ENCODE data around the gene NRDE2. TPM values are rescaled to one million over a fixed set of nuclear protein-coding genes. Genes with fewer than 3 reads are reported as not detected.

The NRDE2 gene
- total RNA-seq, 4 donors from 2014 or later = 8.0 to 14.1 (median 12.2) TPM

DNA sequence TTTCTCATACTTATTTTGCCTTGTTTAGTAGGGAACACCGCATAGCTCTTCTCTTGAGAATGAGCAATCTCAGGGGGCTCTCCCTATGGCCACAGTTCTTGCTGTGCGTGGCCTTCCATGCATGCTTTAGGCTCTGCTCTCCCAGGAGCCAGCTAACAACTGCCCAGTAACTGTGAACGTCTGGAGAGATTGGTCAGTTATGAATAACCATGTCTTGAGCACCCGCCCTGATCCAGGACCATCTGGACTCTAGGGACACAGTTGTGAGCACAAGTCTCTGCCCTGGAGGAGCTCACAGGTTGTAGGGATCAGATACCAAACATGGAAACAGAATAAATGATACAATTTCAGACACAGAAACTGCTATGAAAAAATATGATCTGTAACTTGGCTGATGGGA lies 63.3 kb downstream of the NRDE2 start:
- intact Hi-C loops (cut with DNase I) = no loop called here
- no peaks in the 10 kb centered on the region for H3K9me3 ChIP-seq
- H3K4me3 ChIP-seq = no peak overlapping the region
- TF ChIP-seq EP300 (IDR thresholded peaks at IDR 0.05) = no peak
- no peak for TF ChIP-seq POLR2AphosphoS5 (IDR thresholded peaks at IDR 0.05)
- TF ChIP-seq POLR2A (IDR thresholded peaks at IDR 0.05; ENCODE audit: low read depth) = no peak
- no peak for TF ChIP-seq CTCF (IDR thresholded peaks at IDR 0.05)
- H3K36me3 ChIP-seq = peaks cover 79 to 99% (median 97%) of the 10 kb centered on the region in 4 donors
- 90% methylated on average over 4 of the region's 4 CpGs for WGBS
- no peaks in the 10 kb centered on the region for H3K27me3 ChIP-seq
- peaks cover 0 to 6% (median 3%) of the 10 kb centered on the region in 4 donors for H3K4me1 ChIP-seq
- DNase-seq (ENCODE audit: extremely low spot score) = no peak
- H3K27ac ChIP-seq (replicated peaks in 1 of 4) = no peak overlapping the region

DNA sequence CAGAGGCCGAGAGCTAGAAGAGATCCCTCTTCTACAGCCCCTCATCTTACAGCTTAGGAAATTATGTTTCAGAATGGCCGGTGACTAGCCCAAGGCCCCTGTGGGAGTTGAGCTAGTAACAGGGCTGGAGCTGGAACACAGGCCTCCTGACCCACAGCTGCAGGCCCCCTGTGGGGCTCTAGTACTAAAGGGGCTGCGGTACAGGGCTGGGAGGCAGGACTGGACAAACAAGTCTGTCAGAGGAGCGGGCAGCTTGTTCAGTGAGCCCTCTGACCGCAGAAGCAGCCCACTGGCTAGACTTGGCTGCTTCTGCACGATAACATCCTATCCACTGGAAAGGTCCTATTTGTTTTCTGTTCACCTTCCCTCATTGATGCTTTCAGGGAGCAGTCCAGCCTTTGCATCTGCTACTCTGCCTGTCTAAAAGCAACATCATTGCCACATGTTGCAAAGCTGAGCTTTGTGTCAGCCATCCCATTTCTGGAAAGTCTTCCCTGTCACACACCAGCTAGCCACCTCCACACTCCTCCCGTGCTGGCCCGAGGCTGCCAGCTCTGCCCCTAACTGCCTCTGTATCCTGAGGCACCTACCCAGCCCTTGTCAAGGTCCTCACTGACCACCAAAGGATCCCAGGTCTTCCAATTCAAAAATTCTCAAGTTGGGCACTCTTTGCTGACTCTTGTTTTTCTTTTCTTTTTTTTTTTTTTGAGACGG lies 65.1 kb downstream of the NRDE2 start:
- intact Hi-C loops (cut with DNase I) = no loop called here
- DNase-seq (ENCODE audit: extremely low spot score) = no peak
- no peak overlapping the region for H3K4me3 ChIP-seq

DNA sequence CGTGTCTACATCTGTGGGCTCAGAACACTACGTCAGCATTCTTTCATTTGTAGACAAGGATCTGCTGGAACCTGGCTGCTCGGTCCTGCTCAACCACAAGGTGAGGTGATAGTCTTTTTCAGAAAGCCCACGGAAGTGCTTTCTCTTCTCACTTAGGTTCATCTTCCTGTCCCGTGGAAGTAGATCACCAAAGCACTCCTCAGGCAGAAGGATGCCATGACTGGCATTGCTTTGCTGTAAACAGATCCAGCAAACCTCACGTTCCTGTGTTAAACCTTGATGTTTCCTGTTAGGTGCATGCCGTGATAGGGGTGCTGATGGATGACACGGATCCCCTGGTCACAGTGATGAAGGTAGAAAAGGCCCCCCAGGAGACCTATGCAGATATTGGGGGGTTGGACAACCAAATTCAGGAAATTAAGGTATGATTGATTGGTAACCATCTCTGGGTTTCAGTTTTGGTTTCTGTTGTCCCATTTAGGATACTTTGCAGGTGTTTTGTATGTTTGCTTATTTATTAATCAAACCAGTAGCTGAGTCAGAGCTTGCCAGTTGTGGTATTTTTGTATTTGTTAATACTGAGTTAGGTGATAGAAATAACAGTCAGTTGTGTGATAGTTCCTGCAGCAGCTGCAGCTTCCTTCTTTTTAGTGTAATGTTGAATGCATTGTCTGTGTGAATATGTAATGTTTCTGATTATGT lies 67.8 kb downstream of the NRDE2 start:
- H3K36me3 ChIP-seq = peaks cover 84 to 95% (median 90%) of the 10 kb centered on the region in 4 donors
- 77% methylated on average over 8 of the region's 8 CpGs for WGBS

More for the DNA sequence above, 65.1 kb downstream of the NRDE2 start:
- H3K9me3 ChIP-seq = no peaks in the 10 kb centered on the region
- 96% methylated on average over 9 of the region's 9 CpGs for WGBS
- H3K36me3 ChIP-seq = peaks cover 85 to 96% (median 92%) of the 10 kb centered on the region in 4 donors
- H3K27ac ChIP-seq (replicated peaks in 1 of 4) = no peak overlapping the region
- TF ChIP-seq EP300 (IDR thresholded peaks at IDR 0.05) (no peak), POLR2AphosphoS5 (IDR thresholded peaks at IDR 0.05) (no peak), CTCF (IDR thresholded peaks at IDR 0.05) (no peak), POLR2A (IDR thresholded peaks at IDR 0.05; ENCODE audit: low read depth) (no peak)
- no peaks in the 10 kb centered on the region for H3K27me3 ChIP-seq
- H3K4me1 ChIP-seq = no peaks in the 10 kb centered on the region

More for the DNA sequence above, 67.8 kb downstream of the NRDE2 start:
- intact Hi-C loops (cut with DNase I) = no loop called here
- TF ChIP-seq EP300 (IDR thresholded peaks at IDR 0.05) (no peak), POLR2A (IDR thresholded peaks at IDR 0.05; ENCODE audit: low read depth) (no peak), CTCF (IDR thresholded peaks at IDR 0.05) (no peak), POLR2AphosphoS5 (IDR thresholded peaks at IDR 0.05) (no peak)
- DNase-seq (ENCODE audit: extremely low spot score) = no peak
- Histone ChIP-seq H3K27me3 (no peaks in the 10 kb centered on the region), H3K4me1 (peaks cover 2 to 4% (median 2%) of the 10 kb centered on the region in 4 donors), H3K27ac (replicated peaks in 1 of 4) (no peak overlapping the region), H3K9me3 (no peaks in the 10 kb centered on the region), H3K4me3 (no peak overlapping the region)
